Fibroblast of the aortic adventitia (primary cell): ENCODE results near the gene PAK1IP1. TPM values are rescaled to one million over a fixed set of nuclear protein-coding genes. Genes with fewer than 3 reads are reported as not detected.
"Not testable (repeated sequence)": the region's sequence is repeated elsewhere in the genome, so short reads cannot be mapped to it uniquely, and the experiment has no call there.

Source experiments
- DNase-seq: peaks from one replicate; pipeline ENCODE4 v3.0.0-alpha.2; 2010; ENCODE audit warnings: low read depth
- H3K4me3 ChIP-seq: 2 replicates; pipeline ENCODE4 v1.5.1; 2011; ENCODE audit warnings: low read depth, mild to moderate bottlenecking, control low read depth, low read length, moderate library complexity
- total RNA-seq: library from RNA; depleted of rRNA; stranded (reverse); fragments of >200 nt; gene quantifications from 2 replicates; pipeline ENCODE4 v1.2.3, GENCODE V29; 2012; ENCODE audit warnings: low replicate concordance
- TF ChIP-seq, protein P1 (sequence below): IDR thresholded peaks from 2 replicates; pipeline ENCODE4 v1.5.1; 2011; ENCODE audit warnings: mild to moderate bottlenecking, low read length, control low read depth, inconsistent platforms; ENCODE audit not compliant: insufficient read depth

Gene PAK1IP1
- total RNA-seq, 1 donor = 28.0 TPM

- DNase-seq = no peak
- no peak overlapping the region for H3K4me3 ChIP-seq
- TF ChIP-seq, protein P1, sequence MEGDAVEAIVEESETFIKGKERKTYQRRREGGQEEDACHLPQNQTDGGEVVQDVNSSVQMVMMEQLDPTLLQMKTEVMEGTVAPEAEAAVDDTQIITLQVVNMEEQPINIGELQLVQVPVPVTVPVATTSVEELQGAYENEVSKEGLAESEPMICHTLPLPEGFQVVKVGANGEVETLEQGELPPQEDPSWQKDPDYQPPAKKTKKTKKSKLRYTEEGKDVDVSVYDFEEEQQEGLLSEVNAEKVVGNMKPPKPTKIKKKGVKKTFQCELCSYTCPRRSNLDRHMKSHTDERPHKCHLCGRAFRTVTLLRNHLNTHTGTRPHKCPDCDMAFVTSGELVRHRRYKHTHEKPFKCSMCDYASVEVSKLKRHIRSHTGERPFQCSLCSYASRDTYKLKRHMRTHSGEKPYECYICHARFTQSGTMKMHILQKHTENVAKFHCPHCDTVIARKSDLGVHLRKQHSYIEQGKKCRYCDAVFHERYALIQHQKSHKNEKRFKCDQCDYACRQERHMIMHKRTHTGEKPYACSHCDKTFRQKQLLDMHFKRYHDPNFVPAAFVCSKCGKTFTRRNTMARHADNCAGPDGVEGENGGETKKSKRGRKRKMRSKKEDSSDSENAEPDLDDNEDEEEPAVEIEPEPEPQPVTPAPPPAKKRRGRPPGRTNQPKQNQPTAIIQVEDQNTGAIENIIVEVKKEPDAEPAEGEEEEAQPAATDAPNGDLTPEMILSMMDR = no peak
Measured at GRCh38 chr6:10662742-10663141, 32.0 kb upstream of the PAK1IP1 start.

- not testable (repeated sequence) for DNase-seq, H3K4me3 ChIP-seq
Measured at GRCh38 chr6:10665595-10665994, 29.2 kb upstream of the PAK1IP1 start.

GRCh38 chr6:10668126-10668917, 26.4 kb upstream of the PAK1IP1 start:
- TF ChIP-seq, protein P1 = no peak
- H3K4me3 ChIP-seq = no peak overlapping the region
- DNase-seq = no peak

DNA sequence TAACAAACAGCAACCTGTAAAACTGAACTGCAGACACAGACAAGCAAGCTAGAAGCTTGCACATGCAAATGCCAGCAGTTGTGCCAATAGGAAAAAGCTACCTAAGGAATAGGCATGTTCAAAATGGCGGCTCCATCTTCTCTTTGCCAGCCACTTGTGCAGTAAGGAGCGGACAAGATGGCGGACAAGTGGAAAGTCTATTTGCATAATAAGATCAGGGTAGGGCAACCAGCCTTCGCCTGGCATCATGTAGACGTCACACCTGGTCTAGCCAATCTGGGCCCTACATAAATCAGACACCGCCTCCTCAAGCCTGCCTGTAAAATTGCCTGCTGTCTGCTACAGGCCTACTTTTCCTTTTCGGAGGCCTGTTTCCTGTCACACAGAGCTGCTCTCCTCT, 18.4 kb upstream of the PAK1IP1 start:
- TF ChIP-seq, protein P1 = no peak
- no peak for DNase-seq
- H3K4me3 ChIP-seq = no peak overlapping the region

DNA sequence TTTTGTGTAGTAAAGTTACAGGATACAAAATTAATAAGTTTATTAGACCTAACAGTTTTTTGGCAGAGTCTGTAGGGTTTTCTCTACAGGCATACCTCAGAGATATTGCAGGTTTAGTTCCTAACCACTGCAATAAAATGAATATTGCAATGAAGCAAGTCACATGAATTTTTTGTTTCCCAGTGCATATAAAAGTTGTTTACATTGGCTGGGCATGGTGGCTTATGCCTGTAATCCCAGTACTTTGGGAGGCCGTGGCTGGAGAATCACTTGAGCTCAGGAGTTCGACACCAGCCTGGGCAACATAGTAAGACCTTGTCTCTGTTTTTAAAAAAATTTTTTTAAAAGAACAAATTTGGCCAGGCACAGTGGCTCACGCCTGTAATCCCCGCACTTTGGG, 16.3 kb upstream of the PAK1IP1 start:
- no peak overlapping the region for H3K4me3 ChIP-seq
- TF ChIP-seq, protein P1 = no peak
- no peak for DNase-seq

- TF ChIP-seq, protein P1 = no peak
- no peak for DNase-seq
- no peak overlapping the region for H3K4me3 ChIP-seq
Measured at GRCh38 chr6:10681795-10682194, 13.0 kb upstream of the PAK1IP1 start.

DNA sequence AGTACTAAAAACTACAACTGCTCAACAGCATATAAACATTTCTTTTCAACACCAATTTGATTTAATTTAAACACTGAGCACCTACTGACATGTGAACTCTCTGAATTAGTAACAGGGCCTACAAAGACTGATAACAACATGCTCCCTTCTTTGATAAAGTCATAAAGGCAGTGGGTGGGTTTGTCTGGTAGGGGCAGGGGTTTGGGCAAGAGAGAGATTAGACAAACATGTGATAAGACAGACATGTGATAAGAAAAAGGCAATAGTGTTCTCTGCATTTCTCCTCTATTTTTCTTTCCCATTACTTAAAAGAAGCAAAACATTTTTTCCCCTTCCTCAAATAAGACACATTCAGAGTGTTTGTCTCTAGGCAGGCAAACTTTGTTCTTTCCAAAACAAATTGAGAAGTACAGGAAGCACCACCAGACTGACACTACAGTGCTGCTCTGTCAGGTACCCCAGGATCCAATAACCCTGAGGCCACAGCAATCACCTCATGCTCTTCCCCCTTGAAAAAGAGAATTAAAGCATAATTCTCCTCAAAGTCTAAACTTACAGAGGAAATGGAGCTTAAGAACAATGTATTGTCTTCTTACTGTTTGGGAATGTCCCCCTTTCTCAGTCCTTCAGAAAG, 12.3 kb upstream of the PAK1IP1 start:
- H3K4me3 ChIP-seq = no peak overlapping the region
- no peak for DNase-seq
- TF ChIP-seq, protein P1 = no peak
